T-helper 1 cell (primary cell): Measurements from ENCODE around the gene FAM72C.
"Not testable (repeated sequence)": the region's sequence is repeated elsewhere in the genome, so short reads cannot be mapped to it uniquely, and the experiment has no call there.

Experiments
- DNase-seq, 5 donors: peaks; one replicate each; pipeline ENCODE4 v3.0.0-alpha.2; 2012 to 2020

The FAM72C gene

GRCh38 chr1:143984721-143985473 lies 13.1 kb upstream of the FAM72C start:
- not testable (repeated sequence) for DNase-seq

GRCh38 chr1:143974416-143974815 lies 2.6 kb upstream of the FAM72C start:
- DNase-seq, result peak in 1 of 5 donors; percentile 2

- not testable (repeated sequence) for DNase-seq
These were observed 2.2 kb upstream of the FAM72C start for GRCh38 chr1:143973876-143974414.

GRCh38 chr1:143972753-143973326 lies 1.1 kb upstream of the FAM72C start:
- not testable (repeated sequence) for DNase-seq

- not testable (repeated sequence) for DNase-seq
These were observed 5.9 kb downstream of the FAM72C start for GRCh38 chr1:143965860-143966259.

- DNase-seq, result not testable (repeated sequence)
These were observed 7.5 kb downstream of the FAM72C start for GRCh38 chr1:143964294-143964693.

GRCh38 chr1:143955930-143956329 lies 15.9 kb downstream of the FAM72C start:
- DNase-seq, result not testable (repeated sequence)

- DNase-seq, result not testable (repeated sequence)
These were observed 18.9 kb downstream of the FAM72C start for GRCh38 chr1:143952913-143953312.

GRCh38 chr1:143951485-143952391 lies 20.0 kb downstream of the FAM72C start:
- not testable (repeated sequence) for DNase-seq

- DNase-seq, result not testable (repeated sequence)
These were observed 24.0 kb downstream of the FAM72C start for GRCh38 chr1:143947749-143948148.

- not testable (repeated sequence) for DNase-seq
These were observed 26.5 kb downstream of the FAM72C start for GRCh38 chr1:143945253-143945652.

- not testable (repeated sequence) for DNase-seq
These were observed 27.1 kb downstream of the FAM72C start for GRCh38 chr1:143944576-143945240.

GRCh38 chr1:143943319-143943978 lies 28.3 kb downstream of the FAM72C start:
- not testable (repeated sequence) for DNase-seq

GRCh38 chr1:143942238-143942860 lies 29.4 kb downstream of the FAM72C start:
- DNase-seq, result not testable (repeated sequence)

GRCh38 chr1:143939666-143940065 lies 32.1 kb downstream of the FAM72C start:
- not testable (repeated sequence) for DNase-seq

GRCh38 chr1:143938922-143939321 lies 32.9 kb downstream of the FAM72C start:
- not testable (repeated sequence) for DNase-seq

GRCh38 chr1:143936457-143937115 lies 35.2 kb downstream of the FAM72C start:
- peak in 4 of 5 donors; percentile 5 to 33 (median 16) for DNase-seq

GRCh38 chr1:143919127-143919526 lies 52.7 kb downstream of the FAM72C start:
- not testable (repeated sequence) for DNase-seq

GRCh38 chr1:143918552-143918951 lies 53.2 kb downstream of the FAM72C start:
- DNase-seq, result not testable (repeated sequence)

- not testable (repeated sequence) for DNase-seq
These were observed 58.1 kb downstream of the FAM72C start for GRCh38 chr1:143913705-143914104.
